GM19351 (cell line): ENCODE data around the gene SYNDIG1.

Experiments used
- ATAC-seq: cut with Tn5 transposase; IDR thresholded peaks from one replicate; pipeline ENCODE4 v1.9.1; 2021; ENCODE audit warnings: mild to moderate bottlenecking, moderate library complexity; ENCODE audit not compliant: unreplicated experiment

The SYNDIG1 gene

DNA sequence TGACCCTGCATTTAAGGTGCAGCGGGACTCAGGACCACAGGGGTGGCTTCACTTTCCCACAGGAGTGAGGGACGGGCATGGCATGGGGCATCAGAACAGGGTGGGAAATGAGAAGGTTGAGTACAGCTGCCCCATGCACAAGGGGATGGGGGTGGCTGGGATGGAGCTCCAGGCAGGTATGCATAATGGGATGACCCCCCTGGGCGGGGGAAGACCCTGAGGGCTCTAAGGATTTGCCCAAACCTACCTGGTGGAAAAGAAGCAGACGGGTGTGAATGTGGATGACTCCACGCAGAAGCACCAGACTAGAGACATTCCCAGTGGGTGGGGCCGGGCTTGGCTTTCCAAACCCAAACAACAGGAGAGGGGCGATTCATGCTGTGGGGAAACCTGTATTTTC lies 200.3 kb downstream of the SYNDIG1 start:
- ATAC-seq = no peak

DNA sequence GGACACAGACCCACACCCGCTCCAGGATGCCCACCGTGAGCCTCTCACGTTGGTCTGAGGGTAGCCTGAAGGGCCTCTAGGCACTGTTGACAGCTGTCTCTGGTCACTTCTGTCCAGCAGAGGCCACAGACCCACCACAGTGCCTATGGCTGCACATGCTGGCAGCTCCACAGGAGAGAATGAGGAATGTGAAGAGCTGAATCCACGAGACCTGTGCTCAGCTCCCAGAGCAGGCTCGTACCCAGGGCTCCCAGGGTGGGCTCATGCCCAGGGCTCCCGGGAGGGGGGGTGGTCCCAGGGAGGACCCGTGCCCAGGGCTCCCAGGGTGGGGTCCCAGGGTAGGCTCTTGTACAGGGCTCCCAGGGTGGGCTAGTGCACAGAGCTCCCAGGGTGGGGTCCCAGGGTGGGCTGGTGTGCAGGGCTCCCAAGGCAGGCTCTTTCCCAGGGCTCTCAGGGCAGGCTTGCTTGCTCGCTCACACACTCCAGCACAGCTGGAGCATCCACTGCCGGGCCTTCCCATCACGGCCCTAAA lies 201.0 kb downstream of the SYNDIG1 start:
- ATAC-seq = no peak

DNA sequence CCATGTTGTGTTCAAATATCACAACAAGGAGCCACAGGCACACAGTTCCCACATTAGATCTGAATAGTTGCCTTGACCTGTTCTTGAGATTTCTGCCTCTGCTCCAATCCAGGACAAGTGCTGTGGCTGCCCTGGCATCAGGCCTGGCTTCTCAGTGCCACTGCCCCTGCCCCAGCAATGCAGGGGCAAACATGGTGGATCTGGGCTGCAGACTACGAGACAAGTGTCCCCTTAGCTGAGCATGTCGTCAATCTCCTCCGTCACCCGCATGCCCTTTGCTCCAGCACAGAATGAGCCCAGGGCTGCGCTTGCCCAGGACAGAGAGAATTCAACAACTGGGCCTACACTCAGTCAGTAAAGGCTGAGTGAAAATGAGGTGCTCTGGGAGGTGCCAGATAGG lies 201.6 kb downstream of the SYNDIG1 start:
- ATAC-seq = no peak

DNA sequence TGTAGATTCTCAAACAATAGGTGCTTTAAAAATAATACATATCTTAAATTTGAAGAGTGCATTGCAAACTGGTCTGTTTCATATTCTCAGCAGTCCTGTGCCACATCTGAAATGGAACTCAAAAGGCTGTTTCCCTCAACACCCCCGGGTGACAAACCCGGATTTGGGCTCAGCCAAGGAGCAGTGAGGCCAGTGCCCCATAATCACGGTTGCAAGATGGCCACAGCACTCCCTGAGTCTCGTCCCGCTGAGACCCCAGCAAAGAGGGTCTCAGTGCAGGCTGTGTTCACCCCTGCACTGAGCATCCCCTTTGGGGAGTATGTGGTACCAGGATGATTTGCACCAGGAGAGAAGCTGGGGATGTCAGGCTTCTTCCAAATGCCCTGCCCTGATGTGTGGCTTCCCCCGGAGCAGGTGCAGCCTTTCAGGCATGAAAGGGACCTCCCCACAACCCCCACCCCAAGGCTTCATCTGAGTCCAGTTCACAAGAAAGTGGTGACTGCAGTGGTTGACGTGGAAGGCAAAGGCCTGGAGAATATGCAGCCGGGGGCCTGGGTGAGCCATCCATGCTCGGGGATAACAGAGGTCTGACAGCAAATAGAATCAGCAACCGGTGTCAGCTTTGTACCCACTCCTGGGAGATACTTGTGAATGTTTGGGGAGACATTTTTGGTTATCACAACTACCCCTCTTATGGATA lies 202.9 kb downstream of the SYNDIG1 start:
- no peak for ATAC-seq

DNA sequence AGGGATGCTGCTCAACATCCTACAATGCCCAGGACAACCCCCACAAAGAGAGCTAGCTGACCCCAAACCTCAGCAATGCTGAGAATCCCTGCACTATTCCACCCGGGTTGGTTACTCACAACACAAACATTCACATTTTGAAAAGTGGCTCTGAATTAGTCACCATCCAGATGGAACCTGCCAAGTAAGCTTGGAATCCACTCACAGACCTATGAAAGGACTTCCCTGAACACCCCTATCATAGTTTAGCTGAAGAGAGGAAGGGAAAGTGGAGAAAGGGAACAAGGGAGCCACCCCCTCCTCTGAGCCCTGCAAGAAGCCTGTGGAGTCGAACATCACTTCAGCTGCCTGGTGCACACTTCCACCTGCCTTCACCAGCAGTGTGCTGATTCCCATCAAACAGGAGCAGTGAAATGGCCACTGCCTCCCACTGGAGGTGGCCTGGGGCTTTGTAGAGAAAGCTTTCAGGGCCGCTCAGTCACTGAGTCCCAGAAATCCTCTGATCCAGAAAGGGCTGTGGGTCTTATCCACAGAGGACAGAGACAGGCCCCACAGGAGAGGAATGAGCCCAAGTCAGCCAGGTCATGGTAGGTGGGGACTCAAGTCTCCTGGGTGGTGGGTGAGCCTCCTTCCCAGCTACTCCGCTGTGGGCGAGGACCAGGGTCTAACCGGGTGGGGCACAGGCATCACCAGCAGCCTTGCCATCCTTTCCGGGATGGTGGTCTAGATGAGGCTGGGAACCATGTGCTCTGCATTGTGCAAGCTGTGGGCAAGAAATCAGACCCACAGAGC lies 203.7 kb downstream of the SYNDIG1 start:
- no peak for ATAC-seq

DNA sequence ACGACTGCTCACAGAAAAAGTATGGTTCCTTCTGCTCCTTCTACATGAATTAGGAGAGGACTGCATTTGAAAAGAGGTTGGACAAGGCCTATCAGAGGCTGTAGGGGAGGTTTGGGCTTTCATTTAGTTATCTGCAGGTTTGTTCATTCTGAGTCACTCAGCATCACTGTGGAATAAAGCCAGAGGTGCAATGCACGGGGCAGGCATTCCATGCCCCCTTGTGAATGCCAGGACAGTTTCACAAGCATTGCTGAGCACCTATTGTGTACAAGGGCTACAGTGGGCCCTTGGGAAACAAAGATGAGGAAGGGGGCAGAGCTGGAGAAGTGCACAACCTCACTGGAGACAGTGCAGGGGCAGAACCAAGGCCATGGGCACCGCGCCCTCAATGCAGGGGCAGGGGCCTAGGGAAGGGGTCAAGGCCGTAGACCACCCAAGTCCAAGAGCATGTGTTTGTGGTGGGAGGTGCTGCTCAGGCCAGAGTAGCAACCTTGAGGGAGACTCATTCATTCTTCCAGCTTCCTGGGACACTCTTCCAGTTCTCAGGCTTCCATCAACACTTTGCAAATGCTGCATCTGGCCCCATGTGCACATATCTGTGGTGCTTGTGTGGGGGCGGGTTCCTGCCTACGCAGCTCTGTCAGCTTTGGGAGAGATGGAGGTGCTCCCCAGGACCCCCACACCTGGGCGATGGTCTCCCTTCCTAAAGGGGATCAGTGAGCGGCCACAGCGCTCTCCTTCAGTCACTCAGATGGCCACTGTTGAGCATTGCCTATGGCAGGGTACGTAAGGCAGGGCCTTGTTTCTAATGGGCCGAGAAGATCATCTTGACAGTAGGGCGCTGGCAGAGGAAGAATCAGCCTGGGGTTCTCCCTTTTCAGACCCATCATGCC lies 204.5 kb downstream of the SYNDIG1 start:
- ATAC-seq = no peak

DNA sequence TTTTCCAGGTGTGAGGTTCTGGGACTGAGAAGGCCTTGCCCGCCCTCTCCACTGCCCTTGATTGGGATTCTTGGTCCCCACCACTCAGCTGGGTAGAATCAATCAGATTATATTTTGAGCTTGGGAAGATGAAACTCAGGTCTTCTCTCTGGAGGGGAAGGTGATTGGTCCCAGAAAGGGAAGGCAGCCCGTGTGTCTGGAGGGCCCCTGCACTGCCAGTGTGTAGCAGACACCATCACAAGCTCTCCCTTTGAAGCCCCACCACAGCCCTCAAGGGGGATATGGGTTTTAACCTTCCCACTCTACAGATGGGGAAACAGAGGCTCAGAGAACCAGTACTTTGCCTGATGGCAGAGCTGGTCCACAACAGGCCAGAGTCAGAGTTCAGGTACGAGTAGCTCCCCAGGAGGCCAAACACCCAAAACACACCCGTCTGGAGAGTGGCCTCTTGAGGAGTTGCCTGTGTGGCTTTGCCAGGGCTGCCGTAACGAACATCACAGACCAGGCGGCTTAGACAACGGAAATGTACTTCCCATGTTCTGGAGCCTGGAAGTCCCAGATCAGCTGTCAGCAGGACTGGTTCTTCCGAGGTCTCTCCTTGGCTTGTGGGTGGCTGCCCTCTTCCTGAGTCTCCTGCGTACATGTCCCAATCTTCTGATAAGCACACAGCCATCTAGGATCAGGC lies 205.6 kb downstream of the SYNDIG1 start:
- ATAC-seq = no peak

DNA sequence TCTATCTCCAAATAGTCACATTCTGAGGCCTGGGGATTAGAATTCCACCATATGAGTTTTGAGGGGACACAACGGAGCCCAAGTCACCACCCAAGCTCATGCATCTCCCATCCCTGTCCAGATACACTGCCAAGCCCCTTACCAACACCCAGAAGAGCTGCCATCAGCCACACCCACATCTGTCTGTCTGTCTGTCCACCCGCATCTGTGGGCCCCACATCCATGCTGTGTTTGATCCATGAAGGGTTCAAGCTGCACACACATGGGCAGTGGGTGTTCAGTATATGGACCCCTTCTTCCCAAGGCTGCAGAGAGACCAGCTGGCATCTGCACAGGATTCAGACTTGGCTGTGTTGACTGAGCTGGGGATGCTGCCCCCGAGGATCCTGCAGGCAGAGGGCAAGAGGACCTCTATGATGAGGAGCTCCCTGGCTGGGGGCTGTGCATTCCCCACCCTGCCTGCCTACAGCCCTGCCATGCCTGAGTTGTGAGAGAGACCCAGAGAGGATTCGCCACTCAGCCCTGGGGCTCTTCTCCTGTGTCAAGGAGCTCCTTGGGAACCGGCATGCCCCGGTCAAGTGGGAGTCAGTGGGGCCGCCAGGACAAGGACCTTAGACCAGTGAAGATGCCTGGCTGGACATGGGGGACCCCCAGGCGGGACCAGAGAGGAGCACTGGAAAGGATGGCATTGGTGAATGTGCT lies 206.4 kb downstream of the SYNDIG1 start:
- ATAC-seq = no peak

DNA sequence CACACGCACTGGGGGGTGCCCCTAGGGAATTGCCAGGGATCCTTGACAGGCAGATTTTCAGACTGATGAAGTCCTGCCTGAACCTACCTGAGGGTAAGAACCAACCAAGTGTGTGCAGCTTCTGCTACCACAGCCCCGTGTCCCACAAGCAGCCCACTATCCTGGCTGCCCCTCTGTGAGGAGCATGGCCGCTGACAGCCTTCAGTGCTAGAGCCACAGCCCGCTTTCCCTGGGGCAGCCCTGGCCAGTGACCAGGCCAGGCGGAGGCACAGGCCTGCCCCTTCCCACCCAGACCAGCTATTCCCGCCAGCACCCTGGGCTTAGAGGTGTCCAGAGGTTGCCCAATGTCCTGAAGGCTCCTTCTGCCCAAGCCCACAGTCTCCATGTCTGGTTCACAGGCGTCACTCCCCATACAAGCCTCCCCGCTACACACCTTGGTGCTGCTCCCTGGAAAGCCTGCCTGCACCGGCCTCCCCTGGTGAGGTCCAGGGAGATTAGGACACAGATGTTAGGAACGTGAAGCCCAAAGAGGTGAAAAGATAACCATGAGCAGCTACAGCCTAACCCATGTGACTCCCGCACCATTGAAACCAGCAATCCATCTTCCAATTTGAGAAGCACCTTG lies 207.0 kb downstream of the SYNDIG1 start:
- no peak for ATAC-seq

DNA sequence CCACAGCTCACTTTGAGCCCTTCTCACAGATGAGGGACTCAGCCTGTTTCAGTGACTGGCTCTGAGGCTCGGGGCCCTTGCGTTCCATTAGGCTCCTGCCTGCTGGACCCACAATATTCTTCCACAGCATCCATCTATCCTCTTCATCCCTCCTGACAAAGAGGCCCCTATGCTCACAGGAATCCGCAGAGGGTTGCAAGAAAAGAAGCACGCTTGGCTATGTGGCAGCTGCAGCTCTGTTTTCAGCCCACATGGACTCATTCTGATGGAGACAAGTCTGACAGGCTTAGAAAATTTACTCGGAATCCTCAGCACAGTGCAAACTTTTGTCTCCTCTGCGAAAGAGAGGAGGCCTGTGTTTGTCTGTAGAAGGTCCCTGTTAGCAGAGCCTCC lies 207.5 kb downstream of the SYNDIG1 start:
- ATAC-seq = no peak

DNA sequence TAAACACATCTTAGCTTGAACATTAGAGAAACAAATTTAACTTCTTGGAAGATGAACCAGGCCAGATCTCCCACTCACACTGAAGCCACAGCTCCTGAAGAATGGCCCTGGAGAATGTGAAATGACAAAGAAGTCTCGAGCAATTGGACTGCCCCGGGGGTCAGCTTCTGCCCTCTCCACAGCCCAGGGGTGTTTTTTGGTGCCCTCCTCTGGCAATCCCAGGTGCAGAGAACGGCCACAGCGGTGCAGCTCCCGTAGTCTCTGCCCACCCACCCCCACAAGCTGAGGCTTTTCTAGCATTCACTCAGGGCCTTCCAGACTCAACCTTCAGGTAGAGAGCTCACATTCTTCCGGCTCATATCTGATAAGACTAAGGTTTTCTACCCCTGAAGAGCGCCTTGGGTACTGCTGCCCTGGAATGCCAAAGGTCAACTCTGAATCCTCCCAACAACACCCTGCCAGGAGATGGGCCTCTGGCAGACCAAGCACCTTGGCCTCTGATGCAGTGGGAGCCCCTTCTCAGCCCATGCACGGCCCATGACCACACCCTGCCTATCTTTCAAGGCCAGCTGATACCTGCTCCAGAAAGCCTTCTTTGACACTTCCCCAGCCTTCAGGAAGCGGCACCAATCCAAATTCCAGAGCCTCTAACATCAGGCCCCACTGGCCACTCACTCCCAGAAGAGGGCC lies 208.3 kb downstream of the SYNDIG1 start:
- no peak for ATAC-seq

DNA sequence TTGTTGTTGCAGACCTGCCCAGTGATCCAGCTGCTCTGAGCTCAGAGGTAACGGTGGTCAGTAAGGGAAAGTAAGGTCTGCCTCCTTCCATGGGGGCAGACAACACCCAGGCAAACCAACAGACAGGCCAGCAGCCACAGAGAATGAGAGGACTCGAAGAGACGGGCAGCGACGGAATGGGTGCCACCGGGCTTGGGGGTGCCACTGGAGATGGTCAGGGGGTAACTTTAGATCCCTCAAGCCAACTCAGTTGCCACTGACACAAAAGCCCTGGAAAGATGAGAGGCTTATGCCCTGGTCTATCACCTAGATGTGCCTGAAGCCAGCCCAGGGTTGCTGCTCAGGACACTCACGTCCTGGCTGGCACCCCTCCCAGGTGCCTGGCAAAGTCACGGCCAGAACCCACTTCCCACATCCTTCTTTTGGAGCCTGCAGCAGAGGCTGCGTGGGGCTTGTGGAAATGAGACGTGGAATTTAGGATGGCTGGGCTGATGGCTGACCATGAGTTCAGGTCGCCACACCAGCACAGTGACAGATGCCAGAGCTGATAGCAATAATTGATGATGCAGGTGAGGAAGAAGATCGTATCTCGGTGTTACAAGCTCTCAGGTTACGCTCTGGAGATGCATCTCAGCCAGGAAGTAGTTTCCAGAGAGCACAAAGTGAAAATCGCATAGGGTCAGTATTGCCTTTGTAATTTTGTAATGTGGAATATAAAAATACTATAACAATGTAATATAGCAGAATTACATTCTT lies 209.1 kb downstream of the SYNDIG1 start:
- no peak for ATAC-seq

DNA sequence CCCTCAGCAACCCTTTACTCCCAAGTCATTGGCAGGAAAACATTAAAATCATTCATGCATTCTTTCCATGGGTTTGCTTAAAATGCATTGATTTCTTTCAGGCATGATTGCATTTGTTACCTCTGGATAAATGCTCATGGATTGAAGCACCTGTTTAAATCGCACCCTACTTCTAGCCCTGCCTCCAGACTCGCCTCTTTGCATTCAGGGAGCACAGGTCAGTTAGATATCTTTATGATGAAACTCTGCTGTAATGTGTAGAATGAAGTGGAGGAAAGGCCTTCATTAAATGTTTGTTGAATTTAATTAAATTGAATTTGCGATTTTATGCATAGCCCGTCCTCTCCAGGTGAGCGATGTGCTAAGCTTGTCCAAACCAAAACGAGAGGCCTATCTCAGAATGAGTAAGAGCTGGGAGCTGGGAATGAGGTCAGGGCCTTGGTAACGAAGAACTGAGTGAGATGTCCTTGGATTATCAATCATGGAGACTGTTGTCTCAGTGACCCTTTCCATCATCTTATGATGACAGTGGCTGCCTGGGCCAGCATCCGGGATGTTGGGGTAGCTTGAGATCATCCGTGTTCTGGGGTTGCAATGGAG lies 210.1 kb downstream of the SYNDIG1 start:
- ATAC-seq = no peak

DNA sequence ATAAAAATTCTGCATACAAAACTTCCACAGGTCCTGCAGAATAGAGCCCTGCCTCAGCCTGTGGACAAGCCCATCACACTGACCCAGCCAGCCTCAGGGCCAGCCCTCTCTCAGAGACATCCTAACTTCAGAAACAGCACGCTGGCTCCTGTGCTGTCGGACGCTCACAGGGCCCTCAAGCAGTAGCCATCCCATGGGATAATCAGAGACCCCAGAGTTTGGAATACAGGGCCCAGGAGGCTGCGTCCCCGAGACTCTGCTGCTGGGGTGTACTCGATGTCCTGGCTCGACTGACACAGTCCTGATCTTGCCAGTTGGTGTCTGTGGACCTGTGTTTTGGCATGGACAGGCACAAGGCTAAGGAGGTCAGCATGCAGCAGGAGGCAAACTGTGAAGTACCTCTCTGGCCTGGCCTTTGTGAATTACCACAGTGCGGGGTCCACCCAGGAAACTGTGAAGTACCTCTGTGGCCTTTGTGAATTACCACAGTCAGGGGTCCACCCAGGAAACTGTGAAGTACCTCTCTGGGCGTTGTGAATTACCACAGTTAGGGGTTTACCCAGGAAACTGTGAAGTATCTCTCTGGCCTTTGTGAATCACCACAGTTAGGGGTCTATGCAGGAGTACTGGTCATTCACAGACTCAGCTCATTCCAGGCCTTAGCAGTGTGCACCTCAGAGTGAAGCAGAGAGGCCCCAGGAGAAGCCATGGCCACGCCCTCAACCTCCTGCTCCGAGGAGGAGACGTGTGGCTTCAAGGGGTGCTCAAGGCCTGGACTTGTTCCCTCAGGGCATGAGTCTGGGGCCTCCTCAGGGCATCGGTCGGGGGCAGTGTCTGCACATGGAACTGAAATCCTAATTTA lies 212.4 kb downstream of the SYNDIG1 start:
- no peak for ATAC-seq

DNA sequence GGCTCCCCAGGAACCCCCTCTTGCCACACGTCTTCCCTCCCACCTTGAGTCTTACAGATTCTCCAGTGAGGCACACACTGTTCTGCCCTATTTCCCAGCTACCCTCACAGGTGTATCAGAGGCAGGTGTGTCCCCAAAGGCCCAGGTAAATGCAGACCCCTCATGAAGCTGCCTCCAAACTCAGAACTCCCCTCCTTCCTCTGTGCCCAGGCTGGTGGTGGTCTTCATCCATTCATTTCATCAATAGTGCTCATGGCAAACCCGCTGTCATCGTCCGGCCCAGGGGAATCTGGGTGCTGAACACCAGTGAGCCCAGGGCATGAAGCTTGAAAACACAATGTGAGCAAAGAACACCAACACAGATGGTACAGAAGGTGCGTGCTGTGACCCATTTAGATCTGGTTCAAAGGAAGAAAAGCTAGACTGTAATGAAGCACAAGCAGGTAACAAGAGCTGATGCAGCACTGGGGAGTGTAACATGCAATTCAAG lies 213.1 kb downstream of the SYNDIG1 start:
- ATAC-seq = no peak

DNA sequence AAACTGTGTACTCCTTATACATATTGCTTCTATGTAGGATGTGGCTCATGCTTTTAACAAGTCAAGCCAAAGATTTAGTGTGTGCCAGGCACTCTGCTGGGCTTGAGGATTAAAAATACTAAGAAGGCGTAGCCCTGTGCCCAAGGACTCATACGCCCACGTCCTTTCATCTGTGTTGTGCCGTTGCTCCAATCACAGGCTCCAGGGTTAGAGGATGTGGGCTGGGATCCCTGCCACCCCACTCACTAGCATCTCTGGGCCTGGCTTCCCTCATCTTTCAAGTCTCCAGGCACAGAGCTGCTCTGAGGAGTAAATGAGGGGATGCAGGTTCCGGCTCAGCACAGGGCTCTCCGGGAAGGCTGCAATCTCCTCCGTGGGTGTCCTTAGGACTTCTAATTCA lies 214.2 kb downstream of the SYNDIG1 start:
- no peak for ATAC-seq

DNA sequence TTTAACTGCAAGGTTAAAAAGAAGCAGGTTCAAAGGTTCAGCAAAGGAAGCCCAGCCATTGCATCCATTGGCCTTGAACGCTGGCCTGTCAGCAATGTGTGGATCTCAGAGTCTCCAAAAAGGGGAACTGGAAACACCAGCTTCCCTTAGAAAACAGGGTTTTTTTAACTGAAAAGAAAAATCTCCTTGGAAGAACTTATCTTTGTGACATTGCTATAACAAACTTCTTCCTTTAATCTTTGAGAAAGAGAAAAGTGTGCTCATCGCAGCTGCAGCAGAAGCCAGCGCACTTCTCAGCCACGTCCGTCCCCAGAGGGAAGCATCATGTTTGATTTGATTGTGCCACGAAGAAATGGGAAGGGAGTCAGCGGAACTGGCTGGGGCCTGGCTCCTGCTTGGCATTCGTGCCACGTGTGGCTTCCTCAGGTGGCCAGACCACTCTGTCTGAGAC lies 215.0 kb downstream of the SYNDIG1 start:
- ATAC-seq = no peak
